ENCODE results near the gene RAPGEF6.

- no peak for TF ChIP-seq POLR2A (IDR thresholded peaks at IDR 0.05; ENCODE audit: low read depth, low read length)
- TF ChIP-seq POLR2AphosphoS5 (IDR thresholded peaks at IDR 0.05; ENCODE audit: low read depth, low read length): no peak
Observed at GRCh38 chr5:131384173-131384572, 250.9 kb downstream of the RAPGEF6 start.

All from GM12892 (cell line).